ENCODE data around the gene TPPP3.

- TF ChIP-seq CEBPB (IDR thresholded peaks at IDR 0.05) (no peak), CREB1 (IDR thresholded peaks at IDR 0.05; ENCODE audit: low read depth) (no peak), FOXM1 (IDR thresholded peaks at IDR 0.05; ENCODE audit: borderline replicate concordance, low read depth) (no peak), EGR1 (IDR thresholded peaks at IDR 0.05) (no peak), TCF12 (IDR thresholded peaks at IDR 0.05; ENCODE audit: low read depth) (no peak), RAD21 (IDR thresholded peaks at IDR 0.05; ENCODE audit: low read depth) (no peak), REST (IDR thresholded peaks at IDR 0.05; ENCODE audit: low read depth) (no peak), TEAD4 (IDR thresholded peaks at IDR 0.05) (no peak), TAF1 (IDR thresholded peaks at IDR 0.05; ENCODE audit: low read depth) (no peak), YY1 (IDR thresholded peaks at IDR 0.05; ENCODE audit: low read depth) (no peak), EP300 (IDR thresholded peaks at IDR 0.05; ENCODE audit: borderline replicate concordance) (no peak), NFIC (IDR thresholded peaks at IDR 0.05) (no peak)
- TF ChIP-seq, protein P1, sequence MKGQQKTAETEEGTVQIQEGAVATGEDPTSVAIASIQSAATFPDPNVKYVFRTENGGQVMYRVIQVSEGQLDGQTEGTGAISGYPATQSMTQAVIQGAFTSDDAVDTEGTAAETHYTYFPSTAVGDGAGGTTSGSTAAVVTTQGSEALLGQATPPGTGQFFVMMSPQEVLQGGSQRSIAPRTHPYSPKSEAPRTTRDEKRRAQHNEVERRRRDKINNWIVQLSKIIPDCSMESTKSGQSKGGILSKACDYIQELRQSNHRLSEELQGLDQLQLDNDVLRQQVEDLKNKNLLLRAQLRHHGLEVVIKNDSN (IDR thresholded peaks at IDR 0.05): no peak
- TF ChIP-seq, protein P2, sequence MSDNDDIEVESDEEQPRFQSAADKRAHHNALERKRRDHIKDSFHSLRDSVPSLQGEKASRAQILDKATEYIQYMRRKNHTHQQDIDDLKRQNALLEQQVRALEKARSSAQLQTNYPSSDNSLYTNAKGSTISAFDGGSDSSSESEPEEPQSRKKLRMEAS (IDR thresholded peaks at IDR 0.05): no peak
Observed at GRCh38 chr16:67361038-67361437, 32.3 kb downstream of the TPPP3 start.

All from Ishikawa (cell line).